GM10248 (cell line): ENCODE data around the gene CCDC51.

Experiments used
- CTCF ChIA-PET: fragments of 300-600 bp; sonication (Branson Sonifier 250); formaldehyde crosslinking; extraction: SDS; loops from one replicate; lab custom pipeline; 2021; ENCODE audit warnings: antibody characterized with exemption; lab: Yijun Ruan, JAX
- POLR2A ChIA-PET: fragments of 350-650 bp; sonication (Branson Sonifier 250); formaldehyde crosslinking; extraction: SDS; loops from one replicate; lab custom pipeline; 2020; ENCODE audit warnings: antibody characterized with exemption; lab: Yijun Ruan, JAX
- DNase-seq: peaks from one replicate; pipeline ENCODE4 v3.0.0; 2012; ENCODE audit errors: extremely low spot score
- TF ChIP-seq, protein P1 (sequence below): IDR thresholded peaks from 2 replicates; pipeline ENCODE4 v1.5.1; 2012; ENCODE audit warnings: mild to moderate bottlenecking, low read depth; ENCODE audit errors: extremely low read depth, missing control alignments, control extremely low read depth

The CCDC51 gene

DNA sequence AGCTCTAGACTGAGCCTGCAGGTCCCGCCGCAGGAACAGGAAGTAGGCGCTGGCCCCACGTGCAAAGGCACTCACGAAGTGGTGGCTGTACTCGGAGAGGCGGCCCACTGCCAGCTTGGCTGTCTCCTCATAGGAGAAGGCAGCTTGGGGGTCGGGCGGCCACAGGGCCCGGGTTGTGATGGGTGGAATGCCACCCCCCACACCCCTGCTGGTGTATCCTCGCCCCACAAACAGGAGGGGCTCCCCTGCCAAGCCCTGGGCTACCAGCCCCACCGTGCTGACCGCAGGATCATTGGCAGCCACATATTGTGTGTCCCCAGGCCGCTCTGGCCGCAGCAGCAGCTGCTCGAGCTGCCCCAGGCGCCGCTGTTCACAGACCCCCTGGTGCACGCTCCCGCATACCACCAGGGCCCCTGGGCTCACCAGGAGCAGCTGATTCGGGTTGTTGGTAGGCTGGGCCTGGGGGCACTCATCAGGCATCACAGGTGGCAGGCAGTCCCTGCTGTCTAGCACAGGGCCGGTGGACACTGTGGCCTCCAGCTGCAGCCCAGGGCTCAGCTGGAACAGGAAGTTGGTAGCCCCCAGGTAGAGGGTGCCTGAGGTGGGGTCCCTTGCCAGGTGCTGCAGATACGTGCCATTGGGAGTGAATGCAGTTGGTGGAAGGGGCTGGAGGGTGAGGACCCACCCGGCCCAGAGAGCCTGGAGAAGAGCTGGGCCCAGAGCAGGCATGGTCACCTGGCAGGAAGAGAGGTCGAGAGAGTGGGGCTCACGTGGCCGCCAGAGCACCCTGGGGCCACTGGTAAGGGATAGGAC lies 15.8 kb downstream of the CCDC51 start:
- ChIA-PET CTCF (interaction anchor here (1.2 to 30.6 kb wide), 3 partner anchors 7 to 230 kb away, joined by 3 to 863 read pairs (median 863); partner anchors contain the start of genes CCDC51, PLXNB1 and TMA7), POLR2A (interaction anchor here (0.6 kb wide), 1 partner anchor 52 kb away, joined by 5 read pairs; no protein-coding TSS in a partner anchor)
- no peak for DNase-seq
- TF ChIP-seq, protein P1, sequence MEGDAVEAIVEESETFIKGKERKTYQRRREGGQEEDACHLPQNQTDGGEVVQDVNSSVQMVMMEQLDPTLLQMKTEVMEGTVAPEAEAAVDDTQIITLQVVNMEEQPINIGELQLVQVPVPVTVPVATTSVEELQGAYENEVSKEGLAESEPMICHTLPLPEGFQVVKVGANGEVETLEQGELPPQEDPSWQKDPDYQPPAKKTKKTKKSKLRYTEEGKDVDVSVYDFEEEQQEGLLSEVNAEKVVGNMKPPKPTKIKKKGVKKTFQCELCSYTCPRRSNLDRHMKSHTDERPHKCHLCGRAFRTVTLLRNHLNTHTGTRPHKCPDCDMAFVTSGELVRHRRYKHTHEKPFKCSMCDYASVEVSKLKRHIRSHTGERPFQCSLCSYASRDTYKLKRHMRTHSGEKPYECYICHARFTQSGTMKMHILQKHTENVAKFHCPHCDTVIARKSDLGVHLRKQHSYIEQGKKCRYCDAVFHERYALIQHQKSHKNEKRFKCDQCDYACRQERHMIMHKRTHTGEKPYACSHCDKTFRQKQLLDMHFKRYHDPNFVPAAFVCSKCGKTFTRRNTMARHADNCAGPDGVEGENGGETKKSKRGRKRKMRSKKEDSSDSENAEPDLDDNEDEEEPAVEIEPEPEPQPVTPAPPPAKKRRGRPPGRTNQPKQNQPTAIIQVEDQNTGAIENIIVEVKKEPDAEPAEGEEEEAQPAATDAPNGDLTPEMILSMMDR: no peak

DNA sequence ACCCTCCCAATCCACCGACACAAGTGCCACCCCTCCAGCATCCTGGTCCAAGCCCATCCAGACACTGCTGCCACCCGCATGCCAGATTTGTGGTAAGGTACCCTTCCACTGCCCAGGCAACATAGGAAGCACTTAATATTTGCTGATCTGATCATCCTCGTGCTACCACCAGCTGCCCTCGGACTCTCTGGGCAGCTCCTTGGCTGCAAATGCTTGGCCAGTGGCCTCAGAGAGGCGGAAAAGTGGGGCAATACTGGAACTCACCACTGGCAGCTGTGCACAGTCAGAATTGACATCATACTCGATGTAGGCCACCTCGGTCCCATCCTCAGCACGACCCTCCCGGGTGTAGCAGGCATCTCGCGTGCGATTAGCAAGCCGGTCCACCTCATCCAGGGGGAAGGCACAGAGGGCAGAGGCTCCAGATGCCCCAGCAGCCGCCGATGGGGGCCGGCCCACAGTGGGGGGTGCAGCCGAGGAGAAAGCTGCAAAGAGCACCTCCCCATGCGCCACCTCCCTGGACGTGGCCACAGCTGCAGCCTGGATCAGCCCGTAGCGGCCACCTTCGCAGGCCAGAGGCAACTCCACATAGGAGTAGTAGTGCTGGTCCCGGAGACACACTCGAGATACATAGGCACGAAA lies 16.6 kb downstream of the CCDC51 start:
- no peak for DNase-seq
- ChIA-PET CTCF (interaction anchor here (0.8 to 30.6 kb wide), 3 partner anchors 8 to 228 kb away, joined by 3 to 863 read pairs (median 863); partner anchors contain the start of genes CCDC51, PLXNB1 and TMA7), POLR2A (no interaction called here)
- TF ChIP-seq, protein P1: no peak

DNA sequence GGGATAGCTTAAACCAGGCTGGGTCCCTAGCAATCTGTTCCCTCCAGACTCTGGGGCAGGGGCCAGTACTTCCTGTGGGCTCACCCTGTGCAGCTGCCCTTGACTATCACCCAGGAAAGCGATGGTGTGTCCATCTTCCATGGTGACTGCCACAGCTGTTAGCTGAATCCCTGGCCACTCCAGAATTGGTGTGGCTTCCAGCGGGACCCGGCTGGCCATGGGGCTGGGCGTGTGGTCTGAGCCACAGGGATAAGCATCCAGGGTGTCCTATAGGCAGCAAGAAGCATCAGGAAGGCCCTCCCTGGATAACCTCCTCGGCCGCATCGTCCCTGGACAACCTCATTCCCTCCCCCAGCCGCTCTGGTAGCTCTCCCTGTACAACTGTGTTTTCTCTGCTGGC lies 17.2 kb downstream of the CCDC51 start:
- POLR2A ChIA-PET: no interaction called here
- CTCF ChIA-PET: interaction anchor here (0.8 to 30.6 kb wide), 5 partner anchors 9 to 228 kb away, joined by 3 to 863 read pairs (median 4); partner anchors contain the start of genes CCDC51, PLXNB1 and TMA7
- TF ChIP-seq, protein P1: no peak

DNA sequence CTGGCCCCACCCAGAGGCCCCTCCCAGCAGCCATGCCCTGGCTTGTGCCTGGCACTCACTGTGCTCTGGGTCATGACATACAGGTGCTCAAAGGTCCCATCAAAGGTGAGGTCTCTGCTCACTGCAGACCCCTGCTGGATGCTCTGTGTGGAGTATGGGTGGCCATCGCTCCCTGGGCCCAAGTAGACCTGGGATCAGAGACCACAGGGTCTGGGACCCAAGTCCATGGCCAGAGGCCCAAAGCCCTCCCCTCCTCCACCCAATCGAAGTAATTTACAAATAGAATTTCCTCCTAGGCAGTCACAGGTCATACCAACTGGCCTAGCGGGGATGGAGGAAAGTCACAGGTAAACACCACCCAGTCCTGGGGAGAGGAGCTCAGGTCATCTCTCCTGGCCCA lies 17.6 kb downstream of the CCDC51 start:
- ChIA-PET POLR2A (no interaction called here), CTCF (interaction anchor here (0.8 to 30.6 kb wide), 5 partner anchors 9 to 227 kb away, joined by 3 to 863 read pairs (median 4); partner anchors contain the start of genes CCDC51, PLXNB1 and TMA7)

More for the DNA sequence above, 17.2 kb downstream of the CCDC51 start:
- no peak for DNase-seq

DNA sequence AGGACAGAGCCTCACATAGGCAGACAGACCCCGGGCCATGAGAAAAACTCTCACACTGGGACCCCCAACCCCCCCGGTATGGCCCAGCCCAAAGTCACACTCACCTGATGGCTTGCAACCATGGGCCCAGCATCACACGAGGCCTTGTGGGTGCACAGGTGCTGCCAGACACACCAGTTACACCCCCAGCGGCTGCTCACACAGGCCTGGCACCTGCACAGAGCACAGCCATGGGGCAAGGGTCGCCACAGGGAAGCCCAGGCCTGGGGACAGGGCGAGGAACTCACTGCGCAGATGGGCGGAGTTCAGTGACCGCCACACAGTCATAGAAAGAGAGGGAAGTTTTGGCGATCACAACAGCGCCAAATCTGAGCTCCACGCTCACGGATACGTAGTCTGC lies 19.4 kb downstream of the CCDC51 start:
- CTCF ChIA-PET: interaction anchor here (22.2 to 30.6 kb wide), 2 partner anchors 8 to 11 kb away, joined by 863 read pairs; partner anchors contain the start of genes CCDC51, PLXNB1 and TMA7
- POLR2A ChIA-PET: no interaction called here
- TF ChIP-seq, protein P1: no peak
- no peak for DNase-seq

More for the DNA sequence above, 17.6 kb downstream of the CCDC51 start:
- TF ChIP-seq, protein P1: peak; percentile 14
- DNase-seq: no peak

DNA sequence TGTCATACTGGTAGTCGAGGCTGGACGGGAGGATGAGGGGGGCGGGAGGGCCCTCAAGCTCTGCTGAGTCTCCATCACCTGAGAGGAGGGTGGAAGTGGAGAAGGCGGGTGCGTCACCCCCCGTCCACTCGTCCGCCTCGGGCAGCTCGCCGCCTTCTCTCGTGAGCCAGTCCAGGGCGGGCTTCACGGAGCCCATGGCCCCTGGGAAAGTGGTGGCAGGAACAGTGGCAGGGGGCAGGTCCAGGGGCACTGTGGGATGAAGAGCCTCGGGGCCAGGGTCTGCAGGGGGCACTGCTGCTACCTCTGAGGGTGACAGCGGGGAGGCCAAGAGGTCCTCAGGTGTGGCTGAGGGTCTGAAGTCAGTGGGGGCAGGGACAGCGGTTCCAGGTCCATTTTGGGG lies 20.3 kb downstream of the CCDC51 start:
- DNase-seq: no peak
- ChIA-PET POLR2A (no interaction called here), CTCF (interaction anchor here (0.8 to 30.6 kb wide), 3 partner anchors 12 to 51 kb away, joined by 3 to 863 read pairs (median 11); partner anchors contain the start of genes CCDC51, PLXNB1 and TMA7)
- TF ChIP-seq, protein P1: no peak
